Mucosa of descending colon (tissue), 3 donors: Measurements from ENCODE around the gene LMBRD2. TPM values are rescaled to one million over a fixed set of nuclear protein-coding genes. Genes with fewer than 3 reads are reported as not detected.

Experiments used
- ATAC-seq: fragments of 200-7000 bp; cut with Tn5 transposase; one replicate; pipeline ENCODE4 v1.9.1; 2020; ENCODE audit warnings: mild to moderate bottlenecking, moderate library complexity
- DNase-seq, 3 donors: peaks; one replicate each; pipeline ENCODE4 v3.0.0-alpha.2; 2020
- H3K36me3 ChIP-seq: fragments of 200-600 bp; one replicate; pipeline ENCODE4 v1.8.0; 2021; ENCODE audit warnings: low read depth, mild to moderate bottlenecking
- H3K4me1 ChIP-seq: fragments of 200-600 bp; one replicate; pipeline ENCODE4 v1.8.0; 2021; ENCODE audit warnings: low read depth, mild to moderate bottlenecking
- H3K4me3 ChIP-seq: fragments of 200-600 bp; one replicate; pipeline ENCODE4 v1.8.0; 2021; ENCODE audit warnings: mild to moderate bottlenecking
- H3K9me3 ChIP-seq: fragments of 200-600 bp; one replicate; pipeline ENCODE4 v1.8.0; 2021; ENCODE audit warnings: mild to moderate bottlenecking
- CTCF ChIP-seq: fragments of 200-600 bp; IDR thresholded peaks from one replicate; pipeline ENCODE4 v1.8.0; 2022; ENCODE audit warnings: antibody characterized with exemption, mild to moderate bottlenecking
- intact Hi-C, 2 donors: fragments of 100-400 bp; cut with DNase I in 1 of 2; cut with micrococcal nuclease in 1 of 2; formaldehyde crosslinking; loops; one replicate each; pipeline versions ENCODE4 v1.11.0 to v1.11.1; 2022; cut with DNase I, micrococcal nuclease
- total RNA-seq, 3 donors: library from RNA; stranded (reverse); fragmentation: NEBNext Ultra II Directional in 2 of 3; extraction: Animal tissue kit (Norgen Biotek cat#: 25700) in 2 of 3; gene quantifications; one replicate each; pipeline versions ENCODE4 v1.2.1 to v1.2.4, GENCODE V29; 2021 to 2023
- donor health status: DM: no; HTN: no; CAD: no; lungs with moderate emphysema.
- donor health status: DM: no; HTN: no; CAD: no.
- donor health status: DM: no; HTN: yes; CAD: no.

The LMBRD2 gene
- total RNA-seq, 3 donors from 2014 or later, result 14.8 to 18.0 (median 16.7) TPM

GRCh38 chr5:36168737-36169136, 17.1 kb upstream of the LMBRD2 start:
- DNase-seq, result no peak
- no peak for TF ChIP-seq CTCF
- Histone ChIP-seq H3K9me3 (no peaks in the 10 kb centered on the region), H3K4me1 (no peaks in the 10 kb centered on the region), H3K4me3 (no peak overlapping the region), H3K36me3 (no peaks in the 10 kb centered on the region)
- intact Hi-C loops, result no loop called here
- no peak for ATAC-seq

DNA sequence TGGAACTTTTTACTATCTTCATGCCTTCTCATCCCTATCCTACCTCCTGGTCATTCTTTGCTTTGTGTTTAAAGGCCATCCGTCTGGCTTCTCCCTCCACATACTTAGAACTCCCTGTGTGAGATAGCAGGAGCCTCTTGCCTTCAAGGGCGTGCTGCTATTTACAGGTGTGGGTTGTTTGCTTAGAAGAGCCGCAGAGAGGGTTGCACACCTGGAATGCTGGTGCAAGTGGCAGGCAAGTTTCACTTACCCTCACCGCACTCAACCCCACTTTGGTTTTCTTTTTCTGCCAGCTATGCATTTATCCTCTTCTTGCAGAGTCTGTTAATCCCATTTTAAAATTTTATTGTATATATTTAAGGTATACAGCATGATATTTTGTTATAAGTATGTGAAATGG, 12.8 kb upstream of the LMBRD2 start:
- no peaks in the 10 kb centered on the region for H3K4me1 ChIP-seq
- no peak for TF ChIP-seq CTCF
- H3K36me3 ChIP-seq, result no peaks in the 10 kb centered on the region
- no peaks in the 10 kb centered on the region for H3K9me3 ChIP-seq
- intact Hi-C loops, result no loop called here
- no peak overlapping the region for H3K4me3 ChIP-seq
- ATAC-seq, result no peak
- DNase-seq, result no peak

DNA sequence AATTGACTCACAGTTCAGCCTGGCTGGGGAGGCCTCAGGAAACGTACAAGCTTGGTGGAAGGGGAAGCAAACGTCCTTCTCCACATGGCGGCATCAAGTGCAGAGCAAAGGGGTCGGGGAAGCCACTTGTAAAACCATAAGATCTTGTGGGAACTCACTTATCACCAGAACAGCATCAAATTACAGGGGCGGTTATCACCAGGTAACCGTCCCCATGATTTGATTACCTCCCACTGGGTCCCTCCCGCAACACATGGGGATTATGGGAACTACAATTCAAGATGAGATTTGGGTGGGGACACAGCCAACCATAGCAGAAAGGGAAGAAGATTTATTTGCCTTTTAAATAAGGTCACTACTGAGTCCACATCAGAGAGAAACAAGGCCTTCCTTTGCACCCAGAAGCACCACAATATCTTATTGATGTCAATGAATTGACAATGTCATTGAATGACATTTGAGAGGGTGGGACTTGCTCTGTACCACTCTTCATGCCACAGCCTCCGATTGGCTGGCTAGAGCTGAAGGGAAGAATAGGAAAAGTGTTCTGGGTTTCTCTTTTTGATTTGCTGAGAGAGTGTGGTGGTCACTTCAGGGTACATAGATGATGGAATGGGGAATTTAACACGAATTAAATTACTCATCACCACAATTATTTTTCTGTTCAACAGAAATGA, 11.3 kb upstream of the LMBRD2 start:
- intact Hi-C loops, result no loop called here
- no peaks in the 10 kb centered on the region for H3K36me3 ChIP-seq
- TF ChIP-seq CTCF, result no peak

DNA sequence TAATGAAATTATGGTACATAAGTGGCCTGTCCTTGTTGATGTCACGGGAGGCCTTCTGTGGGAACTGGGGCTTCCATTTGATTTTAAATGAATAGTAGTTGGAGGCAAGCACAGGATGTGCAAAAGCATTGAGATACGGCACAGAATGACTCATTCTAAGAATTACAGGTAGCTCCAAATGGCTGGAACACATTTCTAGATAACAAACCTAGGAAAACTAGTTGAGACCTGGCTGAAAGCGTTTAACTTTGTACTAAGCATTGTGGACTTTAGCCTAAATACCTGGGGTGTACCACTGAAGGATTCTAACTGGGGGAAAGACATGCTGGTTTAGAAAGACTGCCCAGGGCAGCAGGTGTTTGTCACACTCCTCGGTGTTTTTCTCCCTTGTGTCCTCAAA, 9.7 kb upstream of the LMBRD2 start:
- Histone ChIP-seq H3K4me3 (no peak overlapping the region), H3K4me1 (no peaks in the 10 kb centered on the region), H3K36me3 (no peaks in the 10 kb centered on the region), H3K9me3 (no peaks in the 10 kb centered on the region)
- DNase-seq (no peak), ATAC-seq (no peak)
- intact Hi-C loops, result no loop called here
- TF ChIP-seq CTCF, result no peak

More for the DNA sequence above, 11.3 kb upstream of the LMBRD2 start:
- Histone ChIP-seq H3K4me3 (no peak overlapping the region), H3K9me3 (no peaks in the 10 kb centered on the region), H3K4me1 (no peaks in the 10 kb centered on the region)
- ATAC-seq, result no peak
- DNase-seq, result no peak

- TF ChIP-seq CTCF, result no peak
- Histone ChIP-seq H3K36me3 (no peaks in the 10 kb centered on the region), H3K9me3 (no peaks in the 10 kb centered on the region), H3K4me3 (no peak overlapping the region), H3K4me1 (no peaks in the 10 kb centered on the region)
- no peak for DNase-seq
- ATAC-seq, result no peak
- intact Hi-C loops, result no loop called here
These were observed 8.9 kb upstream of the LMBRD2 start for GRCh38 chr5:36160617-36161016.

- no peak for TF ChIP-seq CTCF
- ATAC-seq (no peak), DNase-seq (no peak)
- intact Hi-C loops, result no loop called here
- H3K36me3 ChIP-seq, result no peaks in the 10 kb centered on the region
- H3K4me1 ChIP-seq, result no peaks in the 10 kb centered on the region
- H3K4me3 ChIP-seq, result no peak overlapping the region
- no peaks in the 10 kb centered on the region for H3K9me3 ChIP-seq
These were observed 6.5 kb upstream of the LMBRD2 start for GRCh38 chr5:36158144-36158543.
